AG08395 (cell line): ENCODE measurements around the gene MAML1.

Experiments used
- DNase-seq: peaks from one replicate; pipeline ENCODE4 v3.0.0; 2012; ENCODE audit warnings: mixed read lengths, low spot score

MAML1 gene

DNA sequence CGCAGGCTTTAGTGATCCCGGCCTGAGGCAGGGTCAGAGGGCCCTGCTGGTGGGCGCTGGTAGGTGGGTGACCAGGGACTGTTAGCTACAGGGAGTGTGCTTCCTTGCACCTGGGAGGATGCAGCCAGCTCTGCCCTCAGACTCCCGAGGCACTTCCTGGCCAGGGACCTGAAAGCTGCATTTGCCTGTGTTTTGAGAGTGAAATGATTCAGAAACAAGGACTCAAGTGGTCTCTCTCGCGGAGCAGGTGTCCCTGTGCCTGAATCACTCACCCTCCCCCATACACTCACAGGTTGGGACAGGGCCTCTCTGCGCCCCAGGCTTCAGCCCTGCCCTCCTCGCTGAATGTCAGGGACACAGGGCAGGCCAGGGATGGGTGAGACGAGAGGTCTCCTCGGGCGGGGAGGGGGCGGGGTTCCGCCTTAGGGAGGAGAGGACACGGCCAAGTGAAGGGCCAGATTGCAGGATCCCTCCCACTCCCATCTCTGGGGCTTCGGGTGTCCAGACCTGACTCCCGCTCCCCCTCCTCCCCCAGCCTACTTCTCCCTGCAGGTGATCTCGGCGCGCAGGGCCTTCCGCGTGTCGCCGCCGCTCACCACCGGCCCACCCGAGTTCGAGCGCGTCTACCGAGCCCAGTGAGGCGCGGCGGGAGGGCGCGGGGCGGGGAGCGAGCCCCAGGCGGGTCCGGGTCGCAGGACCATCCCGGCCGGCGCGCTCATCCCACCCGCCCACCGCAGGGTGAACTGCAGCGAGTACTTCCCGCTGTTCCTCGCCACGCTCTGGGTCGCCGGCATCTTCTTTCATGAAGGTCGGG lies 62.6 kb downstream of the MAML1 start:
- DNase-seq, result no peak

DNA sequence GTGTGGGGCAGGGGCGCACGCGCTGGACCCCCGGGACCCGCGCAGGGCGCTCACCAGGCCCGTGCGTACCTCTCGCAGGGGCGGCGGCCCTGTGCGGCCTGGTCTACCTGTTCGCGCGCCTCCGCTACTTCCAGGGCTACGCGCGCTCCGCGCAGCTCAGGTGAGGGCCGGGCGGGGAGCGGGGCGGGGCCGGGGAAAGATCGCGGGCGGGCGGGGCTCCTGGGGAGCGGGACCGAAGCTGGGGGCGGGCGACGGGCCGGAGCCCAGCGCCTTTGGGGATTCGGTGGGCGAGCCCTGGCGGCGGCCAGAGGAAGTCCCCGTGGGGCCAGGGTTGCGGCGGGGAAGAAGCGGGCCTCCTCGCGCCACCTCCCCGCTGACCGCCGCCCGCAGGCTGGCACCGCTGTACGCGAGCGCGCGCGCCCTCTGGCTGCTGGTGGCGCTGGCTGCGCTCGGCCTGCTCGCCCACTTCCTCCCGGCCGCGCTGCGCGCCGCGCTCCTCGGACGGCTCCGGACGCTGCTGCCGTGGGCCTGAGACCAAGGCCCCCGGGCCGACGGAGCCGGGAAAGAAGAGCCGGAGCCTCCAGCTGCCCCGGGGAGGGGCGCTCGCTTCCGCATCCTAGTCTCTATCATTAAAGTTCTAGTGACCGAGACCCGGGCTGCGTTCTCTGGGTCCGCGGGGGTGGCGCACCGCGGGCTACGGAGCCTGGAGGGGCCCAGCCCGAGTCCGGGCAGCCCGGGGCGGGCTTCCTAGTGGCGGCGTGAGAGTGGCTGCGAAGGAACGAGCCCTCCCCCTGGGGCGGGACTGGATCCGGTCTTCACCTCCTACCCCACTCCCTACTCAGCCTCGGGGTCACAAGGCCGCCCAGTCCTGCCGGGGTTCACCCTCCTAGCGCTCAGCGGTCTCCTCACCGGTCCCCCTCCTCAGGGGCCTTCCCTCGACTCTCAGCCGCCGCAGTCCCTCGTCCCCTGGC lies 63.5 kb downstream of the MAML1 start:
- peak; percentile 82 for DNase-seq

DNA sequence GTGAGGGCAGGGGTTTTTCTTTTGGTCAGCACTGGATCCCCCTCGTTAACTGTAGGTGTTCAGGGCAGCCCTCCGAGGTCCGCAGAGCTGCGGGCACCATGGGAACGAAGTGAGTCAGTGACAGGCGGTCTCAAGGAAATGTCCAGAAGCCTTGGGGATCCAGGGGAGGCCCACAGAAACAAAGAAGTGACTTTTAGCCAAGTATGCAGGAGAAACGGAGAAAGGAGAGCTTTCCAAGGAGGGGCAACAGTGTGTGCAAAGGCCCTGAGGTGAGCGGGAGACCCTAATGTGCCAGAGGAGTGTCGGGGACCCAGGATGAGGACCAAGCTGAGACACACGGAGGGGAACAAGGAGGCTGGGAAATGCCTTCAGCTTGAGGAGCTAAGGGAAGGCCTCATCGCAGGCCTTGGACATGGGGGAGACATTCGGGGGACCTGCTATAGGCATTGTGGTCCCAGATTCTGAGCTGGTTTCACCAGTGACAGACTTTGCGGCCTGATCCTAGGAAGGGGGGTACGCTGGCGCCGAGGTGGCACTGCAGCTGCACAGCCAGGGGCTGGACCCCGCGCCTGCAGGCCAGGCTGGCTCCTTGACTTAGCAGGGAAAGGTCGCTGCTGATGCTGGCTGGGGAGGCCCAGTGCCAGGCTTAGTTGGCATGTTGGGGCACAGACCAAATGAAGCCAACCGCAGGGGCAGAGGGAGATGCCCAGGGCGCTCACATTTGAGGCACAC lies 64.4 kb downstream of the MAML1 start:
- no peak for DNase-seq

DNA sequence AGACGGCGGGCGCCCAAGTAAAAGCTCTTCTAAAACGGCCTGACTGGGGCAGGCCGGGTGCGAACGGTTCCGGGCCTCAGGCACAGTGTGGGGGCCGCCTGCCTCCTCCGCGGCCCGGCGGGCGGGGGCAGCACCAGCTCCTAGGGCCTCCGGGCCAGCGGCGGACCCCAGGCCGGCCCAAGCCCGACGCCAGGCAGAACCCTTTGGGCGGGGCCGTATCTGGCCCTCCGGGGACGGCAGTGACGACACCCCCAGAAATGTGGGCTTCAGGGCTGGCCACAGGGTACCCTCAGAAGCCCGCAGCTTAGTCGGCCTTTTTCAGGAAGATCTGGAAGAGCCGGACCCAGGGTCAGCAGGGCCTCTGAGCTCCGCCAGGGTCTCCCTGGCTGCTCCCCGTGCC lies 65.1 kb downstream of the MAML1 start:
- no peak for DNase-seq

DNA sequence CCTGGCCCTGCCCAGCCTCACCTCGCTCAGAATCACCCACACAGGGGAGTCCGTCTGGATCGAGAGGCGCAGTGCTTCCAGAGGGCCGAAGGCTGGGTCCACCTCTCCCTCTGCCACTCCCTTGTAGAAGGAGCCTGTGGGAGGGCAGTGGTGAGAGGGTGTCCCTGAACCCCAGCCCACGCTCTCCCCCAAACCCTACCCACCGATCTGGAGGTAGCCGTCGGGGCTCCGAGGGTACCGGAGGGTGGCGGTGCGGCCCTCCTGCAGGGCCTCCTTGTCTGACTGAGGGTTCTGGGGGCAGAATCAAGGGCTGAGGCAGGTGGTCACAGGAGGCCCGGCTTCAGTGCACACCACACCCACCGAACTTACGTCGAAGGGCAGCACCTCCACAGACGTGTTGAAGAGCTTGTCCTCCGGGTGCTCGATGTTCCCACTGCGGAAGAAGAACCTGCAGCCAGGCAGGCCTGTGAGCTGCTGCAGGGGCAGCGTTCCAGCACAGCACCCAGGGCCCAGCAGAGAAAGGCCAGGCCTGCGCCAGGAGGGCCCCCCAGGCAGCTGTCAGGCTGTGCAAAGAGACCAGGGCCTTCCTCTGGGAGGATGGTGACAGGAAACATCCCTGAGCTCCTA lies 65.6 kb downstream of the MAML1 start:
- DNase-seq, result no peak

DNA sequence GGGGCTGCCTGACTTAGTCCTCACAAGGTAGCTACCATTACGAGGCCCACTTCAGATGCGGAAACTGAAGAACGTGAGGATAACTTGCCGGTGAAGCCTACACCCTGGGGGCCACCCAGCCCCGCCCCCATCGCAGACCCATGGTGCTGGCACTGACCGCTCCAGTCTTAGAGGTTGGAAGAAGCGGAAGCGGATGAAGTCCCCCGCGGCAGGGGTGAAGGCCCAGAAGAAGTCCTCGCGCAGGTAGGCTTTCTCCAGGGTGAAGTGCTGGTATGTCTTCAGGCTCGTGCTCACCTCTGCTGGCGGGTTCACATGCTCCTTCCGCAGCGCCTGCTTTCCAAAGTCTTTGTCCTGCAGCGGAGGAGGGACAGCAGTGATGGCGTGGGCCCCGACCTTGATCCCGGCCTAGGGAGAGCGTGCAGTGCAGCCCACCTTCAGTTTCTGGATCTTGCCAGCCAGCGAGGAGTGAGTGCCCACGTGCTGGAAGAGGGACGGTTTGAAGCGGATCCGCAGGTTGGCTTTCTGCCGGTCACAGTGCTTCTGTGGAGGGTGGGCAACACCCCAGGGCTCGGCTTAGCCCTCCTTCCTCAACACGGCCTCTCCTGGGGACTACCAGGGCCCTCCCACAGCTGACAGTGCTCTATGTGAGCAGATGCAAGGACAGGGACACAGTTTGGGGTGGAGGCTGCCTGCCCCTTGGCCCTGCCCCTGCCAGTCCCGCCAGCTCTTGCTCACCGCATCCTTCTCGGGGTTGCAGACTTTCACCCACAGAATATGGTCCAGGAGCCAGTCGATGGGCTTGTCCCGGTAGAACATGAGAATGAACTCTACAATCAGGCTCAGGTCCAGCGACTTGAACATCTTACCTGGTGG lies 66.4 kb downstream of the MAML1 start:
- no peak for DNase-seq

DNA sequence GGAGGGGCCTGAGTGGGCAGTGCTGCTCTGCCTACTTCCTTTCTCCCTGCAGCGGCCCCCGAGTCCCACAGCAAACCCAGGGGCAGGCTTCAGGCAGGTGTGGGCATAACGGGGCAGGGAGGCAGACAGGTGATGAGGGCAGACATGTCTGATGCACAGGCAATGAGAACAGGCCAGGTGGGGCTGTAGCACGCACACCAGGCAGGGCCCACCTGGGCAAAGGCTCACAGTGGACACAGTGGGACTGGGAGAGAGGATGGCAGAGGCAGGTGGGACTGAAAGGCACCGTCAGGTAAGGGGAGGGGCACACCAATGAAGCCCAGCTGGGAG lies 67.0 kb downstream of the MAML1 start:
- no peak for DNase-seq

DNA sequence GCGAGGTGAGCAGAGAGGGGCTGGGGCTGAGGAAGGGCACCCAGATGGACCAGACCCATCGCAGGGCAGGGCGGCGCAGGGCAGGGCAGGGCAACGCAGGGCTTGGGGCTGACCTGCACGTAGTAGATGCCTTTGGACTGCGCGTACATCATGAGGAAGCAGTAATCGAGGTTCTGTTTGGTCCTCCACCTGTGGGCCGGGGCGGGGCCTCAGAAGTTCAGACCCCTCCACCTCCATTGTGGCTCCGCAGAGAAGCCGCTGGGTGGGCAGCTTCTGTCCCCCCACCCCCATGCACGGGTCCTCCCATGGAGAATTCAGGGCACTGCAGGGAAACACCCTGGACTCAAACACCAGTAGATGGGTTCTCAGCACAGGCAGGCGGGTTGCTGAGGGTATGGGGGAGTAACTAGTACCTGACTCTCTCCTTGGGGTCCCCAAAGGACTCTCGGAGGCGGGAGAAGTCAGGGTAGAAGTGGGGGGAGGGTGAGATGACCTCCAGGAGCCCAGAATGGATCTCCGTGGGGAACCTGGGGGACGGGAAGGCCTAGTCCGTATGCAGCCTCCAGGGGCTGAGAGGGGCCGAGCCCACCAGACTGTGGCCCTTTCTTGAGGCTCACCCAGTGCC lies 67.6 kb downstream of the MAML1 start:
- DNase-seq, result no peak

DNA sequence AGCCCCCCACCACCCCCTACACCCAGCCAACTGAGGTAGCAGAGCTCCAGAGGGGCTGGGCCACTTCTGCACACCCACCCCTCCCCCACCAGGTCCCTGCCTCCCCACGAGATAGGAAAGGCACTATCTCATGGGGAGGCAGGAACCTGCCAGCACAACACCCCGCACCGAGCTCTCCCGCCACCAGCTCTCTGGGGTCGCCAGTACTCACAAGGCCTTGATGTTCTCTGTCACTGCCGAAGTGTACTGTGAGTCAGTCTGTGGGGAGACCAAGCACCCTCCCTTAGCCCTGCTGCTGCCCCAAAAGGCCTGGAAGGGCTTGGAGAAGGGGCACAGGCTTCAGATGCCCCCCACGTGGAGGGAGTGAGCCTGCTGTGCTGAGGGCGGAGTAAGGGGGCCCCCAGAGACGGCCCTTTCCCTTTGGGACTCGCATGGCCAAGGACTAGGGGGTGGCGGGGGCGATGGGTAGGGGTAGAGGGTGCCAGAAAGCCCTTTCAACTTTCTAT lies 68.1 kb downstream of the MAML1 start:
- DNase-seq, result no peak

DNA sequence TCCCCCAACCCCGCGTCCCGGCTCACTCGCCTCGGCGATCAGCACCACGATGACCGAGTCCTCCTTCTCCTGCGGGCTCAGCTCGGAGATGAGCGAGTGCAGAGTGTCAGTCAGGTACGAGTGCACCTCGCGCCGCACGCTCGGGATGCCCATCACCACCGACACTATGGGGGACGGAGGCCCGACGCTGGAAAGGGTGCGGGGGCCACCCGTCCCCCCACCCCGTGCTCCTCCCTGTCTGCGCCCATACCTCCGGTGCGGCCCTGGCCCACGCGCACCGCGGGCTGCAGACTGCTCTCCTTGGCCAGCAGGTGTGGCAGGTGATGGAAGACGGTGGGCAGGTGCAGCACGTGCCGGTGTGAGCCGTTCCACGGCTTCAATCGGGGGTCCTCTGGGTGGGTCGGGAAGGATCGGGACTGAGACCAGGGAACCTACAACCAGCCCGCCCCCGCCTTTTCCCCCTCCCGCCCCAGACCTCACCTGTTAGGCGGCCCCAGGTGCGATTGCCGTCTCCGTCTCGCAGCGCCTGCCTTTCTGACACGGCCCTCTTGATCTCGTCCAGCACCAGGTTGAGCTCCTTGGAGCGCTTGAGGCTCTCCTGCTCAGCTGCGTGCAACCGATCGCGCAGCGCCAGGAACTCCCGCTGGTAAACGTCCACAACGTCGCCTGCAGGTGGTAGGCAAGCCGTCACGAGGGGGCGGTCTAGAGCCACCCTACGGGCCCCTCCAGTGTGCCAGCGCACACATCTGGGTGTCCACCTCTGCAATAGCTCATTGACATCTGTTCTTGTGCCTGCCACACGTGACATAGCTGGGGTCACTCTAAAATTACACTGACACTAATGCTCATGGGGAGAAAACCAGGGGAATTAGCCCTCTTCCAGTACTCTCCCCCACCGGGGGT lies 68.9 kb downstream of the MAML1 start:
- DNase-seq, result peak; percentile 58

DNA sequence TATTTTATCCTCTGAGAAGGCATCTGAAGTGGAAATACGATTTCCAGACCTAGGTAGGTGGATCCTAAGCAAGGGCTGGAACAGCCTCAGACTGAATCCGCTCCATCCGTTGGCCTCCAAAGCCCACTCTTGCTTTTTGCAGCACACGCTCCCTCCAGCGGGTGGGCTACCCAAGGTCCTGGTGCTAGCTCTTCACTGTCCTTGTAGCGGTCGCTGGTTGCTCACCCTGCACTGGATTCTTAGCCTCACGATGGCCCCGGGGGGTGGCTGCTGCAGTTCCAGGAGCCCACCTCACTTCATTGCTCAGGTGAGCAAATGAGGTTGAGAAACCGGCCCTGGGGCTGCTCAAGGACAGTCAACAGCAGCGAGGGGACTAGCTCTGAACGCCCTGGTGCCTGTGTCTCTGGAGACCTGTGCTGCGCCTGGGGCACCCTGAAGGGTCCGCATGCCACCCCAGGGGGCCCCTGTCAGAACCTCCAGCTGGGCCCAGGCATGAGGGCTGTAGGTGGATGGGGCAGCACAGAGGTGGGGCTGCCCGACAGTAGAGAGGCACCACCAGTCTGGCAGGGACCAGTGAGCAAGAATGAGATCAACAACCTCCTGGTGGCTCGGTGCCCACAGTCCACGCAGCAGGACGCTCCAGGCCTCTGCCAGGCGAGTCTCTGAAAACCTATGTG lies 69.7 kb downstream of the MAML1 start:
- DNase-seq, result no peak

DNA sequence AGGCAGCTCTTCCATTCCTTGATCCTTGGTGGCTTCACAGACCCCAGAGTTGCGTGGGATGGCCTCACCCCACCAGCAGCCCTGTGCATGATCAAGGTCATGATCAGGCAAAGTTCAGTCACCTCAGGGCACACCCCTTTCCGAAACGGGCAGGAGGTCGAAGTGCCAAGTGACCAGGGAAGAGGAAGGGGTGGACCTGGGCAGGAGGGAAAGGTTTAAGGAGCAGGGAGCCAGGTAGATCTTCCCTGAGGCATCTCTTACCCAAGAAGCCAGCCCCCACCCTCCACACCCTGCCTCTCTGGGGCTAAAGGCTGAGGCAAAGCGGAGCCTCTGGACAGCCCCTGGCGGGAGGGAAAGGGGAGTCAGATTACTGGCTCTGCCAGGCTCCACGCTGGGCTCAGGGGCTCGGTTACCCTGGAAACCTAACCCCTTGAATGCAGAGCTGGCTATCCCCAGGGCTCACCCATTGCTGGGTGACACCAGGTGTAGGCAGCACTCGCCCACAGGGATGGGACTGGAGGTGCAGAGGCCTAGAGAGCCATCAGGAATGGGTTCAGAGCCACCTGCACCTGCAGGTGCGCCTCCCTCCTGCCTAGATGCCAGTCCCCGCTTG lies 70.4 kb downstream of the MAML1 start:
- DNase-seq, result no peak

DNA sequence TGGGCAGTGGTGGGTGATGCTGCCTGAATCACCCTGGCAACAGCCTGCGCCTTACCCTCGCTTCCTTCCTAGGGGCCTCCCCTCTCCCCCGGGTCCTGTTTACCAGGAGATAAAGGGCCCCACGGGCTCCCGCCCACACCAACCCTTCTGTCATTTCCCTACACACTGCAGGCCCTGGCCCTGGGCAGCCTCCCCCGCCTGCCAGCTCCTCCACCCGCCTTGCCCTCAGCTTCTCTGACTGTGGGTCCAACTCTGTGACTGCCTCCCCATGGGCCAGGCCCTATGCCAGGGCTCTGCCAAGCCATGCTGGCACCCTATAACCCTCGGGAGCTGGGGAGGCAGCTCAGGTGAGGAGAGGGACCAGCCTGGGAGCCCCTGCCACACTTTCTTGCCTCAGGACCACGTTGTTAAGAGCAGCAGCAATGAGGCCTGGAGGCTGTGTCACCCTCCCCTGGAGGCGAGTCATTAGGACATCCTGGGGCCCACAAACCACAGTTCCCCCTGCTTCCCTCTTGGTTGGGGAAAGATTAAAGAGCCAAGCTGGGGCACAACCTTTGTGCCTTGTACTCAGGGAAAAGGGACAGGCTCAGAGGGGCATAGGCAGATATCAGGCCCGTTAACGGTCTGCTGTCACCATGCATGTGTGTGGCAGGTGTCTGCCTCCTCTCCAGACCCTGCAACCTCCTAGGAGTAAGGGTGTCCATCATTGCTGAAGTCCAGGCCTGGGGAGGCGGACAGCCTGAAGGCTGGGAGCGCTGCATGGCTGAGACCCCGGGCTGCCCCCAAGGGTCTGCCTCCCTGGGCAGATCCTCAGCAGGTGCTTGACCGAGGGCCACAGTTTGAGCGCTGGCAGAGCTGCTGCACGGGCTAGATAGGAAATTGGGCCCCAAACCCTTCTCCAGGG lies 71.3 kb downstream of the MAML1 start:
- peak; percentile 50 for DNase-seq

DNA sequence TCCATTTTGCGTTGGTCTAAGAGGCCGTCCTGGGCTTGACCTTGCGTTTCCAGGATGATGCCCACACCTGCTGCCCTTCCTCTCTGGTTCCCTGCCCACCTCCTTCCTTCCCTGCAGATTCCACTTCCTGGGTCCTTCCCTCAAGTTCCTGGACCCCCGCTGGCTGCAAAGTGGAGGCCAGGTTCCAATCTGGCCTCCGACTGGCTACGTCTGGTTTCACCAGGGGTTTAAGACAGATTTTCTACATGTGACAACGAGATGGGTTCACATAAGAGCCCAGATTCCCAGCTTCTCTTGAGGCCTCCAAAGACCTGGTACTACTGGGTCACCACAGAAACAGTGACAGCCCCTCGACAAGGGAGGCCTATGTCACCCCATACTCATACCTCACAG lies 71.9 kb downstream of the MAML1 start:
- DNase-seq, result no peak

DNA sequence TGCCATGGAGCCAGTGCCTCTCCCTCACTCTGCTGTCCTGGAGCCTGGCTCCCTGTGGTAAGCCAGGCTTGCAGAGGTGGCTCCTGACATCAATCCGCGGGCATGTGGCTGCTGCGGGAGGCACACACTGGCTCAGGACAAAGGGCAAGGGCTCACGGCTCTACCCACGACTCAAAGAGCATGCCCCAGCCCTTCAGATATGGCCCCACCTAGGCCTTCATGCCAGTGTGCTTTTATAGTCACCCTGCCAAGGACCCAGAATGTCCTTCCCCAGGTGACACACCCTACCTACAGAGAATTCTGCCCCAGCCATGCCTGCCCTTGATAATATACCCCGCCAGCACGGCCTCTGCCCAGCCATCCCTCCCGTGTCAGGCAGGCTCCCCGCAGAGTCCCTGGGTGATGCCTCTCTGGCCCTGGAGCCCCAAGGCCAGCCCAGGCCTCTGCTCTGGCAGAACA lies 72.5 kb downstream of the MAML1 start:
- no peak for DNase-seq

DNA sequence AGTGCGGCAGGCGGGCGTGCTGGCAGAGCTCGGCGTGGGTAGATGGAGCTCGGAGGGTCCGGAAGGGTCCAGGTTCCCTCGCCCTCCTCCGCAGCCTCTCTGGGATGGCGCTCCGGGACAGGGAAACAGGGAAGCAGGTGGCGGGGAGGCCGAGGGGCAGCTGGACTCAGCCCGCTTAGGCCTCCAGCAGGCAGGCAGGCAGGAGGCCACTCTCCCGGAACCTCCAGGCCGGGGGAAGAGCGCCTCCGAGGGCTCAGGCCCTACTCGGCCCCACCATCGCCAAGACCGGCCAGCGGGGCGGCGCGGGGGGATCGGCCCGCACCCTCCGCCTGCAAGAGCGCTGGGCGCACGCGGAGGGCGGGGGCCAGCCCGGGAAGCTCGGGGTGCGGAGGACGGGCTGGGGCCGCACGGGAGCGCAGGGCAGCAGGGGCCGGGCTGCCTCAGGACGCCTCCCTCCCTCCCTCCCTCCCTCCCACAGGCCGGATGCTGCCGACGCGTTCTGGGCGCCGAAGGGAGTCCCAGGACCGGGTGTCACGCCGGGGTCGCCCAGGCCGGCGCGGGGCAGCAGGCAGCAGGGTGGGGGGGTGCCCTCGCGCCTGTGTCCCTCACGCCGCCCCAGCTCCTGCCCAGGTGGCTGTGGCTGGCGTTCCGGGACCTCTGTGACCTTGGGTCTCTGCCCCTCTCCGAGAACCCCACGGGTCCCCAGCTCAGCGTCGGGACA lies 73.1 kb downstream of the MAML1 start:
- peak; percentile 68 for DNase-seq
